ENCODE measurements around the gene DHX15.

DHX15 gene

GRCh38 chr4:24584211-24584850, at the start of gene DHX15:
DHX15 (minus strand) TSS chr4:24584554; CDS start chr4:24584393, 161 bp downstream.
- DNase-seq = peak; percentile 93

- DNase-seq = no peak
These were observed 47.7 kb upstream of the DHX15 start for GRCh38 chr4:24632011-24632410.

- DNase-seq = no peak
These were observed 46.6 kb upstream of the DHX15 start for GRCh38 chr4:24630937-24631336.

- DNase-seq = no peak
These were observed 40.7 kb upstream of the DHX15 start for GRCh38 chr4:24625091-24625490.

GRCh38 chr4:24624381-24624780, 40.0 kb upstream of the DHX15 start:
- no peak for DNase-seq

- DNase-seq = no peak
These were observed 37.9 kb upstream of the DHX15 start for GRCh38 chr4:24622146-24622834.

DNA sequence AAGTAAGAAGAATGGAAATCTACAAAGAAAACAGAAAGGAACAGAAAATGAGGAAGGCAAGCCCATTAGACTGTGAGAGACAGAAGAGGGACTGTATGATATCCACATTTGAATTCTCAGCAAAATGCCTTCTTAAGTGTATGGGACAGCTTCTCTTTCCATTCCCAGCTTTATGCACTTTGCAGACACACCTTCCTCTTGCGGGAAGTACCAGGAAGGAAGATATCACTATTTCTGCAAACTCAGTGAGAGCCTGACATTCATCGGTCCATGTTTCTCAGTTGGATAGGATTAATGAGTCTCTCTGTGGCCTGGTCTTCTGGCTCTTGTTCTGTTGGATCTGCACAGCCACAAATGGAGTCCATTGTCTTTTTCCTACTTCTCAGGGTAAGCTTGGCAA, 31.6 kb upstream of the DHX15 start:
- no peak for DNase-seq

DNA sequence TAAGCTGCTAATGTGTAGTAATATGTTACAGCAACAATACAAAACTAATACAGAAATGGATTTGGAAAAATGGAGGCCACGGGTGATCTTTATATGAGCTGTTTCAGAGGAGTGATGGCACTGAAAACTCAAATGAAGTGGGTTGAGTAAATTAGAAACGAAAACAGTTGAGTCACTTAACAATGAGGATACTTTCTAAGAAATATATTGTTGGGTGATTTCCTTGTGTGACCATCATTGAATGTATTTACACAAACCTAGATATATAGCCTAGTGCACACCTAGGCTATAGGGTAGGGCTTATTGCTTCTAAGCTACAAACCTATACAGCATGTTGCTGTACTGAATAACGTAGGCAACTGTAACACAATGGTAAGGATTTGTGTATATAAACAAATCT, 30.5 kb upstream of the DHX15 start:
- DNase-seq = no peak

DNA sequence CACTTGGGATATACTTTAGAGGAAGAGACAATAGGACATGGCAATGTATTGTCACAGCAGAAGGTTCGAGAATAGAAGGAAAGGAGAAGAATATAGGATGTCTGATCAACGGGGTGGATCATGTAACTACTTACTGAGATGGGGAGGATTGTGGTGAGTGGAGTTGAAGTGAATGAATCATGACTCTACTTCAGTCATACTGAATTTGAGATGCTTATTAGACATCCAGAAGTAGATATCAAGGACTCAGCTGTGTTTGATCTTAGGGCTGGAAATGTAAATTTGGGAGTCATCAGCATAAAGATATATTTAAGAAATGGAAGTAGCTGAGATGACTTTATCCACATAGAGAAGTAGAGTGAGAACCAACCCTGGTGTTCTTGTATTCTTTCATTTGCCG, 29.1 kb upstream of the DHX15 start:
- DNase-seq = no peak

- no peak for DNase-seq
These were observed 27.2 kb upstream of the DHX15 start for GRCh38 chr4:24611575-24611974.

DNA sequence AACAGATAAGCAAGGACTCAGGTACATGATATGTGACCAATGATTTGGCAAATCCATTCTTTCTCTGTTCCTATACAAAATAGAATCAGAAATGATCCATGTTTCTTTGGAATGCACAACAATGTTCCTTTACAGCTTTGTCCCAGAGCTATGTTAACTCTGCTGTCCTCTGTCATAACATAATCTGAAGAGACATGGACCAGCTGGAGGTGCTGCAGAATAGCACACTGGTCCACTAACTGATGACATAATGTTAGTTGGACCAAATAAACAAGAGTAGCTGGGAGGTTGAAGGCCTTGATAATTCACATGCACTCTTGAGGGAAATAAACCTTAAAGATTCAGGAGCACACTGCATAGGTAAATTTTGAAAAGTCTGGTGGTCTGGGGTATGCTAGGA, 23.0 kb upstream of the DHX15 start:
- no peak for DNase-seq

GRCh38 chr4:24605216-24605615, 20.9 kb upstream of the DHX15 start:
- DNase-seq = no peak

DNA sequence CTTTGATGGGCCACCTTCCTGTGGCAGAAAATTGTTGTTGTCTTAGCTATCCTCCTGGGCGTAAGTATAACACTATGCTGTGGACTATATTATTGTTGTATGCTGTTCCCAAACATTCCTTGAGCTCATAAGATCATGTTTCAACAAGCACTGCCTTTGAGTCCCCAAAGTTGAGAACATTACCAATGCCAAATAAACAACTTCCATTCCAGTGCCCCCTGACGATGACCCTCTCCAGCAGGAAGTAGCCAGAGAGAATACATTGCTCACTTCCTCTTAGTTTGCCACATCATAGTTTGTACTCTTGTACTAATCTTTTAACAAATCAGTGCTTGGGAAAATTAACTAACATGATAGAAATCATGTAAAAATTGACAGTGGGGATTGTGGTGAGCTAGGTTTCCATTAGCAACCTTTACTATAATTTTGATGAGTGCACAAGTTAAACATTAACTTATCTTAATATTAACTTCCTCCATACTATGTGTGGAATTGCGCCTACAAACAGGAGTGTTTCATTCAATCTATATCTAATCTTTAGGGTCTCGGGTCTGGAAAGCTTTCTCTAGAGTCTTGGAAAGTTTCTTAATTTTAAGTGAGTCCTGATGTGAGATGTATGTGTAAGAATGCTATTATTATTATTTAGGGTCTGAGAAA, 20.3 kb upstream of the DHX15 start:
- no peak for DNase-seq

GRCh38 chr4:24603343-24603742, 19.0 kb upstream of the DHX15 start:
- no peak for DNase-seq

- no peak for DNase-seq
These were observed 16.8 kb upstream of the DHX15 start for GRCh38 chr4:24601121-24601520.

DNA sequence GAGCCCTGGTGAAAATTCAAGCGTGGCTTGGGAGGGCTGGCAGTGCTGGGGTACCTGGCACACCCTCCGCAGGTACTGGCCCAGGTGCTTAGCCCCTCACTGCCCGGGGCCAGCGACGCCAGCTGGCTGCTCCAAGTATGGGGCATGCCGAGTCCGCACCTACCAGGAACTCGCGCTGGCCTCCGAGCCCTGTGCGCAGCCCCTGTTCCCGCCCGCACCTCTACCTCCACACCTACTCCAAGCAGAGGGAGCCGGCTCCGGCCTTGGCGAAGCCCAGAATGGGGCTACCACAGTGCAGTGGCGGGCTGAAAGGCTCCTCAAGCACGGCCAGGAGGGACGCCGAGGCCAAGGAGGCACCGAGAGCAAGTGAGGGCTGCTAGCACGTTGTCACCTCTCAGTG, 14.9 kb upstream of the DHX15 start:
- no peak for DNase-seq

GRCh38 chr4:24598025-24598424, 13.7 kb upstream of the DHX15 start:
- no peak for DNase-seq

GRCh38 chr4:24595659-24596058, 11.3 kb upstream of the DHX15 start:
- DNase-seq = no peak

- DNase-seq = no peak
These were observed 10.5 kb upstream of the DHX15 start for GRCh38 chr4:24594887-24595286.

GRCh38 chr4:24589448-24589847, 5.1 kb upstream of the DHX15 start:
- DNase-seq = no peak

DNA sequence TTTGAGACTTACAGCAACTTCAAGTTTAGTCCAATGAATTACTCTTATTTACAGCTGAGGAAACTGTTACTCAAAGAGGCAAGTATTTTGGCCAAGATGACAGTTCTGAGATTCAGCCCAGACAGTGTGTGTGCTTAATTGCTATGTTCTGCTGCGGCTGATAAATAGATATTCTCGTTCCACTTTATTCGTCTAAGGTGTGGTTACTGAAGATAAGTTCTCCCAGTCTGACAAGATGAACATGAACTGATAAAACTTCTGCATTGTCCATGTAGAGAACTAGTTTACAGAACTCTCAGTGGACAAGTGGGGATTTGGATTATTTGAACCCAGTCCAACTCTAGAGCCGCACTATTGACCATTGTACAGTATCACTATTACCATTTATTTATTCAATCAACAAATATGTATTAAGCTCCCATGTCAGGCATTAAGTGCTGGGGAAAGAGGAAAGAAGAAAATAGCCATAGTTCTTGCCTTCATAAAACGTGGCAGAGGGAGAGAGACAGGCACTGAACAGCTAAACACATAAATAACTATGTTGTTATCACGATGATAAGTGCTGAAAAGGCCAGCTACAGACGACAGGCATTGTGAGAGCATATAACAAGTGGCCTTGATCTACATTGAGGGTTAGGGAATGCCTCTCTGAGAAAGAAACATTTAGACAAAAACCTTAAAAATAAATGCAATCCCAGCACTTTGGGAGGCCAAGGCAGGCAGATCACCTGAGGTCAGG, 4.0 kb upstream of the DHX15 start:
- DNase-seq = no peak

DNA sequence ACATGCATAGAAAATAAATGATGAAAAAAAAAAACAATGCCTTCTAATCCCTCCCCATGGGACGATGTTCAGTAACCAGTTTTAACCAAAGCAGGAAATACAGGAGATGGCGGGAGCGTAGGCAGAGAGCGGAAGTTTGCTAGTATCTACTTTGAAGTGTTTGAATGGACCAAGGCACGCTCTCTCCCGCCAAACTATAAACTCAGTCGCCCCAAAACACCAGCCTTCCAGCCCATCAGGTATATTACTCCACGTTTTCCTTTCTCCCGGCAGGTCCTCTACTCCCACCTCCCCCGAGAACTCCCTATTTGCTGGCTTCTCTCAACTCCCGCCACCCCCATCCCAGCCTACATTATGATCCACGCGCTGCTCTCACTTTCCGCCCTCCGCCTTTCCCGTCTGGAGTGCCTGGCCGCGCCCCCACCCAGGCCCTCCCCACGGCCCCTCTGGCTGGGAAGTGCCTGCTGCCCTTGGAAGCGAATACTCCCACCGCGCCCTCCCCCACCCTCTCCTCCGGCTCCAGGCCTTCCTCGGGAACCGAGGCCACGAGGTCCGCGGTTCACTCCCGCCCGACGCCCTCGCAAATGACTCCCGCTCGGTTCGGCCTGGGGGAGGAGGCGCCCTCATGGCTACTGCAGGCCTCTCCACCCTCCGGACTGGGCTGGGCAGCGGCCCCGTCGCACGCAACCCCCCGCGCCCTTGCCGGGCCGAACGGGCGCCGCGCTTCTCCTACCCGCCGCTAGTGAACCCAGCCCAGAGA, 723 bp downstream of the DHX15 start:
- DNase-seq = peak; percentile 60
